Ishikawa (cell line): ENCODE data around the gene METTL8.

Experiments used
- CEBPB ChIP-seq: IDR thresholded peaks from 2 replicates; pipeline ENCODE4 v1.6.1; 2012
- EGR1 ChIP-seq: IDR thresholded peaks from 2 replicates; pipeline ENCODE4 v1.6.1; 2012
- EP300 ChIP-seq: IDR thresholded peaks from 2 replicates; pipeline ENCODE4 v1.6.1; 2012; ENCODE audit warnings: borderline replicate concordance
- FOXM1 ChIP-seq: IDR thresholded peaks from 2 replicates; pipeline ENCODE4 v1.6.1; 2012; ENCODE audit warnings: low read depth, borderline replicate concordance
- NFIC ChIP-seq: IDR thresholded peaks from 2 replicates; pipeline ENCODE4 v1.6.1; 2012
- RAD21 ChIP-seq: IDR thresholded peaks from 2 replicates; pipeline ENCODE4 v1.6.1; 2012; ENCODE audit warnings: low read depth
- YY1 ChIP-seq: IDR thresholded peaks from 2 replicates; pipeline ENCODE4 v1.6.1; 2012; ENCODE audit warnings: low read depth
- TF ChIP-seq, protein P1 (sequence below): IDR thresholded peaks from 2 replicates; pipeline ENCODE4 v1.6.1; 2012; ENCODE audit warnings: low read depth, mild to moderate bottlenecking

DNA sequence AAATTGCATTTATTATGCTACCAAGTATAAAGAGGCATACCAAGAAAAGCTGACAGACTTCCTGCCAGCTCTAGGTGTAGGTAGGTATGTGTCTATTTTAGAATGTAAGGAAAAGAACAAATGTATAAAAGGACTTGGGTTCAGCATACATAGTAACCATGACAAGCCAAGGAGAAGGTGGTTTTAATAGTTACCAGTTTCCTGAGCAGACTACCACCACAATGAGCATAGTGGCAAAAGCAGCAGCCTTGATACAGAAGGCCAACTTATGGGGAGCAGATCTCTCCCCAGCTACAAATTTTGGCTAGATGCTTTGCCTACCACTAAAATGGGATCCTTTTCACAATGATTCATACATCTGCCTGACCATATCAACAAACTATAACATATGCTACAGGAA lies 34.5 kb downstream of the METTL8 start:
- TF ChIP-seq EP300 (no peak), CEBPB (no peak), EGR1 (no peak), FOXM1 (no peak), RAD21 (no peak), NFIC (no peak), YY1 (no peak)
- TF ChIP-seq, protein P1, sequence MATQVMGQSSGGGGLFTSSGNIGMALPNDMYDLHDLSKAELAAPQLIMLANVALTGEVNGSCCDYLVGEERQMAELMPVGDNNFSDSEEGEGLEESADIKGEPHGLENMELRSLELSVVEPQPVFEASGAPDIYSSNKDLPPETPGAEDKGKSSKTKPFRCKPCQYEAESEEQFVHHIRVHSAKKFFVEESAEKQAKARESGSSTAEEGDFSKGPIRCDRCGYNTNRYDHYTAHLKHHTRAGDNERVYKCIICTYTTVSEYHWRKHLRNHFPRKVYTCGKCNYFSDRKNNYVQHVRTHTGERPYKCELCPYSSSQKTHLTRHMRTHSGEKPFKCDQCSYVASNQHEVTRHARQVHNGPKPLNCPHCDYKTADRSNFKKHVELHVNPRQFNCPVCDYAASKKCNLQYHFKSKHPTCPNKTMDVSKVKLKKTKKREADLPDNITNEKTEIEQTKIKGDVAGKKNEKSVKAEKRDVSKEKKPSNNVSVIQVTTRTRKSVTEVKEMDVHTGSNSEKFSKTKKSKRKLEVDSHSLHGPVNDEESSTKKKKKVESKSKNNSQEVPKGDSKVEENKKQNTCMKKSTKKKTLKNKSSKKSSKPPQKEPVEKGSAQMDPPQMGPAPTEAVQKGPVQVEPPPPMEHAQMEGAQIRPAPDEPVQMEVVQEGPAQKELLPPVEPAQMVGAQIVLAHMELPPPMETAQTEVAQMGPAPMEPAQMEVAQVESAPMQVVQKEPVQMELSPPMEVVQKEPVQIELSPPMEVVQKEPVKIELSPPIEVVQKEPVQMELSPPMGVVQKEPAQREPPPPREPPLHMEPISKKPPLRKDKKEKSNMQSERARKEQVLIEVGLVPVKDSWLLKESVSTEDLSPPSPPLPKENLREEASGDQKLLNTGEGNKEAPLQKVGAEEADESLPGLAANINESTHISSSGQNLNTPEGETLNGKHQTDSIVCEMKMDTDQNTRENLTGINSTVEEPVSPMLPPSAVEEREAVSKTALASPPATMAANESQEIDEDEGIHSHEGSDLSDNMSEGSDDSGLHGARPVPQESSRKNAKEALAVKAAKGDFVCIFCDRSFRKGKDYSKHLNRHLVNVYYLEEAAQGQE: no peak
